HG03558 (cell line): ENCODE results near the gene ACOT2.
"Not testable (repeated sequence)": the region's sequence is repeated elsewhere in the genome, so short reads cannot be mapped to it uniquely, and the experiment has no call there.

Experiments
- ATAC-seq: cut with Tn5 transposase; IDR thresholded peaks from one replicate; pipeline ENCODE4 v1.9.1; 2021; ENCODE audit warnings: moderate number of reproducible peaks; ENCODE audit not compliant: unreplicated experiment; ENCODE audit errors: extremely low read depth

The ACOT2 gene

DNA sequence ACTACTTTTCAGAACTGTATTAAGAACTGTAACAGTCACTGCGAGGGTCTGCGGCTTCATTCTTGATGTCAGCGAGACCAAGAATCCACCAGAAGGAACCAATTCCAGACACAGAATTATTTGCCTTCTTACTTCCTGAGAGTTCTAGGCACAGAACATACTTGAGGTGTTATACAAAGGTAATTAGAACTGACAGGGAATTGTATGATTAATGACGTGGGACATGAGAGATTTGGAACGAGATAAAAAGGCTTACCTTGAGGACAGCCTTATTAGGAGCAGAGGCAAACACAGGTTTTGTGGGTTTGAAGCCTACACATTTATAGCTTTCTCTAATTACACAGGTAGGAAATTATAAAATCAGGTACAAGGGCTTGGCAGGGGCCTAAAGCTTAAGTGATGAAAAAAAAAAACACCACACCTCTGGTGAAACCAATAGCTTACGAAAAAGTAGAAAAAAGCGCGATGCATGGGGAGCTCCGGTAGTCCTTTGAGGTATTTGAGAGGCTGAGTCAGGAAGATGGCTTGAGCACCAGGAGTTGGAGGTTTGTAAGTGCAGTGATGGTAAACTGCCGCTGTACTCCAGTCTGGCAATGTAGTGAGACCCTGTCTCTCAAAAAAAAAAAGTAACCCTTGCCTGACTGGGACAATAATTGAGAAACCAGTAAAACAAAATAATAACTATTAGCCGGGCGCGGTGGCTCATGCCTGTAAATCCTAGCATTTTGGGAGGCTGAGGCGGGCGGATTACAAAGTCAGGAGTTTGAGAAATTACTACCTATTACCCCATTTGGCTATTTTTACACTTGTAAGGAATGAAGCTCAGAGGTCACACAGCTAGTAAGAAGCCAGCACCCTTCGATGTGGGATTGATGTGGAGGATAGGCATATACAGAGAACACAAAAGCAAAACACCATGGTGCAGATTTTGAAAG lies 795 bp upstream of the ACOT2 start:
- no peak for ATAC-seq

DNA sequence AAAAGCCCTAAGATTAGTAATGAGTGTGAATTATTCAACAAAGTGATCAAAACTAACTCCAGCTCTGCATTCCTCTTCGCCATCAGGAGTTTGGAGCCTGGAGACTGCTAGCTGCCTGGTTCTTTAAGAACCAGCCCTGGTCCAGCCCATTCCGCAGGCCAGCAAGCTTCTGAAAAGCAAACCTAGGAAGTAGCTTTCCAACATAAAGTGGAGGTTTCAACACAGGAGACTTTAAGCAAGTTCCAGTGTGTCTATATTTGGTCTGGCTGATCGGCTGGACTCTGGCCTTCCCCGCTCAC lies 178 bp upstream of the ACOT2 start:
- not testable (repeated sequence) for ATAC-seq

DNA sequence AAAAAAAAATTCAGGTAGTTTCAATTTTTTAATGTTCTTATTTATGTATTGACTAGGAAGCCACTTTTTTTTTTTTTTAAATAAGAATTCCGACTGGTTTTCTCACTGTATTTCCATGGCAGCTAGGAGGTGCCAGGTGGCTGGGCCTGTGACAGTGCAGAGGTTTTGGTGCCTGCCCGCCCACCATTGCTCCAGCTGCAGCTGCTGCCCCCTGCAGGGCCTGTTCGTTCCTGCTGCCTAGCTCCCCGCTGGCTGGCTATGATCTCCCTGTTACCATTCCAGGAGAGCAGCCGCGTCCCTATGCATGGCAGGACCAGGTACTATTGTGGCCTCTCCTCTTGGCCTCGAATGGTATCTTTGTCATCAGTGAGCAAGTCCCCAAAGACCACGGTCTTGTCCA lies 1.9 kb downstream of the ACOT2 start:
- ATAC-seq = not testable (repeated sequence)

- not testable (repeated sequence) for ATAC-seq
Observed at GRCh38 chr14:73573034-73573433, 4.0 kb downstream of the ACOT2 start.

GRCh38 chr14:73573740-73574139 lies 4.7 kb downstream of the ACOT2 start:
- not testable (repeated sequence) for ATAC-seq

DNA sequence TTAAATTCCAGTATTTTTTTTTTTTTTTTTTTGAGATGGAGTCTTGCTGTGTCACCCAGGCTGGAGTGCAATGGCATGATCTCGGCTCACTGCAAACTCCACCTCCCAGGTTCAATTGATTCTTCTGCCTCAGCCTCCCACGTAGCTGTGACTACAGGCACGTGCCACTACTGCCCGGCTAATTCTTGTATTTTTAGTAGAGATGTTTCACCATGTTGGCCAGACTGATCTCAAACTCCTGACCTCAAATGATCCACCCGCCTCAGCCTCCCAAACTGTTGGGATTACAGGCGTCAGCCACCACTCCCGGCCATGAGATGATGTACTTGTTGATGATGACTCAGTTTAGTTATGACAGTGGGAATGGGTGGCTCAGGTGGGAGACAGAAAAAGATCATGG lies 5.2 kb downstream of the ACOT2 start:
- ATAC-seq = not testable (repeated sequence)

- ATAC-seq = no peak
Observed at GRCh38 chr14:73576391-73576790, 7.4 kb downstream of the ACOT2 start.

- not testable (repeated sequence) for ATAC-seq
Observed at GRCh38 chr14:73577214-73577613, 8.2 kb downstream of the ACOT2 start.

DNA sequence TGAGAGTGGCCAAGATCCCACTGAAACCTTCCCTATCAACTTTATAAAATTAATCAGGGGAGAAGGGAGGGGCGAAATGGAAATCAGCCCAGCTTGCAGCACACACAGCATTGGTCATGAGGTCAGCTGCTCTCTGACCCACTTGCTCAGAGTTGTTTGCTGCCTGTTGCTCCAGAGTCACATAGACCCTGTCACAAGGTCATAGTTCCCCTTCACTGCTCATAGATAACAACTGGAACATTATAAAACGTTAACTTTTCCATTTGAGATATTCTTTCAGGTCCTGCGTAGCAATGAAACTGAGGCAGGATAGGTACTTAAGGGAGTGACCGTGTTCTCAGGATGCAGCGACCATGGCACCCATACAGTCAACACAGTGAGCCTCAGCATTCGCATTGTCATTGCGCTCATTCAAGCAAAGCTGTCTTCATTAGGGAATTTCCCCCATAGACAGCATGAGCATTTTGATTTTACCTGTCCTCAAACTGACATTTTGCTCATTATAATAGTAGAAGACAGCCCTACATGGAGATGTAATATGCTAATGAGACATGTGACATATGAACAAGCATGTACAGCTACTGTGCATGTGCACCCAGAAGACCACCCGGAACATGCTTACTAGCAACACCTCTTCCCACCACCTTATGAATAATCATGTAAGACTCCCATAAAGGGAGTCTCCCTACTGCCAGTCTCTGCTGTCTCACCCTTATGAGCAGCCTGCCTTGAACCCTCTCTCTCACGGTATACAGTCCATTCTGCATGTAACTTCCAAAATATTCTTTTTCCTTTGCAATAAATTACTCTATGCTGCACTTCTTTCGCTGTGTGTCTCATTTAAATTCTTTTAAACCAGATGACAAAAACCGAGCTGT lies 13.3 kb downstream of the ACOT2 start:
- not testable (repeated sequence) for ATAC-seq

GRCh38 chr14:73588695-73589094 lies 19.7 kb downstream of the ACOT2 start:
- ATAC-seq = no peak

DNA sequence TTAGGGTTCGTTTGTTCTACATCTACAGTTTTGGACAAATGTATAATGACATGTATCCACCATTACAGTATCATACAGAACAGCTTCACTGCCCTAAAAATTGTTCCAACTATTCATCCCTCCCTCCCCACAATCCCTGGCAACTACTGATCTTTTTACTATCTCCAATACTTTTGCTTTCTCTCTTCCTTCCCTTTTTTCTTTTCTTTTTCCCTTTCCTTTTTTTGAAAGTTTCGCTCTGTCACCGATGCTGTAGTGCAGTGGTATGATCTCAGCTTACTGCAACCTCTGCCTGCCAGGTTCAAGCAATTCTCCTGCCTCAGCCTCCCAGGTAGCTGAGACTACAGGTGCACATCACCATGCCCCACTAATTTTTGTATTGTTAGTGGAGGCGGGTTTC lies 20.1 kb downstream of the ACOT2 start:
- no peak for ATAC-seq

DNA sequence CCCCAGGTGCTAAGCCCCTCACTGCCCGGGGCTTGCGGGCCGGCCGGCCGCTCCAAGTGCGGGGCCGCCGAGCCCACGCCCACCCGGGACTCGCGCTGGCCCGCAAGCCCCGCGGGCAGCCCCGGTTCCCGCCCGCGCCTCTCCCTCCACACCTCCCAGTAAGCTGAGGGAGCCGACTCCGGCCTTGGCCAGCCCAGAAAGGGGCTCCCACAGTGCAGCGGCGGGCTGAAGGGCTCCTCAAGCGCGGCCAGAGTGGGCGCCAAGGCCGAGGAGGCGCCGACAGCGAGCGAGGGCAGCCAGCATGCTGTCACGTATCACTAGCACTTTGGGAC lies 21.6 kb downstream of the ACOT2 start:
- ATAC-seq = not testable (repeated sequence)

GRCh38 chr14:73591690-73592449 lies 22.9 kb downstream of the ACOT2 start, which contains the start of gene ACOT4:
TSS of gene ACOT4 (plus strand) at chr14:73591873. CDS start at chr14:73591960, 87 bp downstream.
- ATAC-seq = no peak

DNA sequence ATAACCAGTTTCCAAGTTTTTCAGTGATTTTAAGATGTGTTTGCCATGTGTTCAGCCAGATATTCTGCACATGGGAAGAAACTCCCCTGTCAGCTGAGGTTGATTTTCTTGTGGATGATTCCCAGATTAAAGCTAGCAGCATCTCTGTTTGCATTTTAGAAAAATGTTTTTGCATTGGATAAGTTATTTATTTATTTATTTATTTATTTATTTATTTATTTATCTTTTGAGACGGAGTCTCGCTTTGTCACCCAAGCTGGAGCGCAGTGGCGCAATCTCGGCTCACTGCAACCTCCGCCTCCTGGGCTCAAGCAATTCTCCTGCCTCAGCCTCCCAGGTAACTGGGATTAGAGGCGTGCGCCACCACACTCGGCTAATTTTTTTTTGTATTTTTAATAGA lies 25.5 kb downstream of the ACOT2 start:
- no peak for ATAC-seq

DNA sequence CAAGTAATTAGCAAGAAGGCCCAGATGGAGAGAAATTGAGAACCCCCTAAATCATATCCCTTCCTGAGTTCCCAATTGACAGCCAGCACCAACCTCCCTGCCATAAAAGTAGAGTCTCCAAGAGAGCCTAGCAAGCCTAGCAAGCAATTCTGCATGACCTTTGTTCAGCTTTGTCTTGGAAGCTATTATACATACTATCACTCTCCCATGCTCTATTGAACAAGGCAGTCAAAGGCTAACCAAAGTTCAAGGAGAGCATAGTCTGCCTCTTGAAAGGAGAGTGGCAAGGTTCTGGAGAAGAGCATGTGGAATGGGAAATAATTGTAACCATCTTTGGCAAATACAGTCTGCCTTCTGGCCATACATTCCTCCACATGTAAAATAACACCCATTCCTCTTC lies 30.5 kb downstream of the ACOT2 start:
- no peak for ATAC-seq

DNA sequence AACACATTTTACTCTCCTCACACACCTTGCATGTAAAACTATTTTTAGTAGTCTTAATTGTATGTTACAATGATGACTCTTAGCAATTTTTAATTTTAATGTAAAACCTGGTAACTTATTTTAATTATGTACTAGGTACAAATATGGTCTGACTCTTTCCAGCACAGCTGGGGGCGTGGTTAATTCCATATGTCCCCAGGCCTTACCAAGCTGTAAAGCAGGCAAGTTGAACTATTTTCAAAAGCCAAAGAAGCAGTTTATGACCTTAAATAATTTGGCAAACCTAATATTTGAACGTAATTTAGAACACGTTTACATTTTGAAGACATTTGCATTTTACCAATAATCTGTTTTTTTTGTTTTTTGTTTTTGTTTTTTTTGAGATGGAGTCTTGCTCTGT lies 34.0 kb downstream of the ACOT2 start:
- no peak for ATAC-seq

GRCh38 chr14:73606271-73606670 lies 37.3 kb downstream of the ACOT2 start:
- ATAC-seq = no peak

GRCh38 chr14:73607241-73607640 lies 38.2 kb downstream of the ACOT2 start:
- ATAC-seq = no peak

- ATAC-seq = no peak
Observed at GRCh38 chr14:73610687-73611086, 41.7 kb downstream of the ACOT2 start.

- ATAC-seq = no peak
Observed at GRCh38 chr14:73612339-73613045, 43.5 kb downstream of the ACOT2 start, which contains the start of gene ACOT6. TSS of gene ACOT6 (plus strand) at chr14:73612517. CDS start at chr14:73612572, 55 bp downstream.
